GM19043 (cell line): ENCODE measurements around the gene OSBPL6.
"Not testable (repeated sequence)": the region's sequence is repeated elsewhere in the genome, so short reads cannot be mapped to it uniquely, and the experiment has no call there.

Experiments used
- ATAC-seq: cut with Tn5 transposase; IDR thresholded peaks from one replicate; pipeline ENCODE4 v1.9.1; 2021; ENCODE audit warnings: low read depth; ENCODE audit not compliant: unreplicated experiment

The OSBPL6 gene

DNA sequence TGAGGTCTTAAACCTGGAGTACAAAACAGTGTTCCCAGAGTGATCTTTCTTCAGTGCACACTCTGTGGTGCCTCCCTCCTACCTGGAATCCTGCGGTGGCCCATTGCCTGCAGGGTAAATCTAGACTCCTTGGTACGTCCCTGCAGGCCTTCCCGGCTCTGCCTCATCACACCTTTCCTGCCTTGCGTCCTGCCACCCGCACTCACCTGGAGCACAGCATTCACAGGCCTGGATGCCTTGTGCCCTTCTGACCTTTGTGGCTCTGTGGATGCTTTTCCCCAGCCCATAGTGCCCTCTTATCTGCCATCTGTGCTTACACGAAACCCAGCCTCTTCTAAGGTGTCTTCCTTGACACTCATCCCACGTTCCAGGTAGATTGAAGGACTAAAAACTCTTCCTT is 194.0 kb downstream of the OSBPL6 start:
- no peak for ATAC-seq

- no peak for ATAC-seq
Observed at GRCh38 chr2:178391701-178392100, 197.4 kb downstream of the OSBPL6 start.

GRCh38 chr2:178392215-178392614 is 197.9 kb downstream of the OSBPL6 start:
- ATAC-seq, result no peak

- ATAC-seq, result no peak
Observed at GRCh38 chr2:178394859-178395258, 200.5 kb downstream of the OSBPL6 start.

GRCh38 chr2:178395295-178395694 is 201.0 kb downstream of the OSBPL6 start:
- no peak for ATAC-seq

GRCh38 chr2:178395941-178396570 is 201.7 kb downstream of the OSBPL6 start:
- no peak for ATAC-seq

- peak; percentile 91 for ATAC-seq
Observed at GRCh38 chr2:178397002-178397605, 202.8 kb downstream of the OSBPL6 start.

- ATAC-seq, result no peak
Observed at GRCh38 chr2:178401994-178402437, 207.7 kb downstream of the OSBPL6 start.

GRCh38 chr2:178403671-178404306 is 209.5 kb downstream of the OSBPL6 start:
- ATAC-seq, result peak; percentile 41

GRCh38 chr2:178404368-178404767 is 210.1 kb downstream of the OSBPL6 start:
- peak; percentile 99 for ATAC-seq

- no peak for ATAC-seq
Observed at GRCh38 chr2:178409261-178409660, 214.9 kb downstream of the OSBPL6 start.

DNA sequence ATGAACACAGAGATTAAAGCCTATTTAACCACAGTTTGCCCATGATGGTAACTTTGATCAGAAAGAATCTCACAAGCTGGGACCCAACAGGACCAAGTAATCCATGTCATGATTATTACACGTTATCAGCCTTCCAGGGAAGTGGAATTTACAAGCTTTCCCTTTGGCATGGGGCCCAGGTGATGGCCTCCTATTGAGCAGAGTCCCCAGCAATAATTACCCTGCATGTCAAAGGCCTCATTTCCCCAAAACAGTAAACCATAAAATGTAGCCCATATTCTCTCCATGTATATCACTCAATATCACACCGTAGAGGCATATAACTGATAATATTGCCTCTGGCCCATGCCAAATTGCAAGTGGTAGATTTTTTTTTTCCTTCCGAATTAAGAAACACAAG is 217.7 kb downstream of the OSBPL6 start:
- no peak for ATAC-seq

- not testable (repeated sequence) for ATAC-seq
Observed at GRCh38 chr2:178412453-178412852, 218.1 kb downstream of the OSBPL6 start.

DNA sequence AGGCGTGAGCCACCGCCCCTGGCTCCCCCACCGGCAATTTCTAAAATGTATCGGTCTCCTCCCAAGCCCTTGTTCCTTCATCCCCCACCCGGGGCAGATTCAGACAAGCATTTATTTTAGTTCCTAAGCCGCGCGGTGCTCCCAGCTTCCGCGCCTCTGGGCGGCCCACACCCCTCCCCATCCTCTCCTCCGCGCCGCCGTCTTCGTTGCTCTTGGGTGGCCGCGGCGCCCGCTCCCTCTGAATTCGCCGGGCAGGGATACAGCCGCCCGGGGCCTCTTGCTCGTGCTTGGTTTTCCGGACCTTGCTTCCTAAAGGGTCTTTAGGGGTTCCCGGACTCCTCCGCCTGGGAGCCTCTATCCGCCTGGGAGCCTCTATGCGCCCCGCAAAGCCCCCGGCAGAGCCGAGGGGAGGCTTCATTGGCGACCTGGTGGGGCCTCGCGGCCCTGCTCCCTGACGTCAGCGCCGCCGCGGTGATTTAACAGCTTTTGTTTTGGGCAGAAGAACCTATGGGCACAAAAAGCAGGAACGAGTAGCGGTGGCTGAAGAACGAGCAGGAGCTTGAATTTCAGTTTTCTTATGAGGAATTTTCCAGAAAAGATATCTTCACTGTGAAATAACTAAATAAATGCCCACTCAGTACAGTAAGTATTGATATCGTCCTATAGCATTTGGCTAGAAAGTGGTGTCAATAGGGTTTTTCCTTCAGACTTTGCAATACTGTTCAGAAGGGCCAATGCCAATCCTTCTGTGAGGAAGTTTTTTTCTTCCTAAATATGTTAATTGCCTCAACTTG is 219.4 kb downstream of the OSBPL6 start:
- ATAC-seq, result peak; percentile 65

GRCh38 chr2:178414266-178415247 is 220.2 kb downstream of the OSBPL6 start:
- peak; percentile 84 for ATAC-seq

- ATAC-seq, result no peak
Observed at GRCh38 chr2:178415979-178416378, 221.7 kb downstream of the OSBPL6 start.

DNA sequence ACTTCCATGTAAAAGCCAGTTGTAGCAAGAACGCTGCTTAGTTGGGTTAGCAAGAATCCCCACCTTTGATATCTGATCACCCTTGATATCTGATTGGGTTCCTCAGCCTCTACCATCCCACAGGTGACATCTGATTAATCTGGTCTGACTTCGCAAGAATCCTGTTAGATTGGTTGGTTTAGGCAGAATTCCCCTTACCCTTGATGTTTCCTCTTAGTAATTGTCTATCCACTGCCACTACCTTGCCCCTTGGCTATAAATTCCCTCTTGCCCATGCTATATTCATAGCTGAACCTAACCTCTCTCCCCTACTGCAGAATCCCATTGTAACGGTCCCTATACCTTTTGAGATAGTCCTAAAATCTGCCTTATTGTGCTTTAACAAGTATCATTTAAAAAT is 223.6 kb downstream of the OSBPL6 start:
- no peak for ATAC-seq

GRCh38 chr2:178418426-178418825 is 224.1 kb downstream of the OSBPL6 start:
- no peak for ATAC-seq

- no peak for ATAC-seq
Observed at GRCh38 chr2:178419123-178419522, 224.8 kb downstream of the OSBPL6 start.

DNA sequence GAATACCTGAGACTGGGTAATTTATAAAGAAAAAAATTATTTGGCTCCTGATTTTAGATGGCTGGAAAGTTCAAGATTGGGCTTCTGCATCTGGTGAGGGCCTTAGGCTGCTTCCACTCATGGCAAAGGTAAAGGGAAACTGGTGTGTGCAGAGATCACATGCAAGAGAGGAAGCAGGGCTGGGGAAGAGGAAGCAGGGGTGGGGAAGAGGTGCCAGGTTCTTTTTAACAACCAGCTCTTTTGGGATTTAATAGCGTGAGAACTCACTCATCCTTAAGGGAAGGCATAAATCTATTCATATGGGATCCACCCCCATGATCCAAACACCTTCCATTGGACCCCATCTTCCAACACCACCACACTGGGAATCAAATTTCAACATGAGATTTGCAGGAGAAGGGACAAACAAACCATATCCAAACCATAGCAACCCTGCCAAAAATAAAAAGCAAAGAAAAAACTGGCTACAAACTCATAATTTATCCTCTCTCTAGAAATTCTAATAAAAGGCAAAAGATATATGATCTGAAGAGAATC is 226.2 kb downstream of the OSBPL6 start:
- no peak for ATAC-seq
